Stimulated activated CD4-positive, alpha-beta T cell treated with anti-CD3 and anti-CD28 coated beads, TNF-alpha, amount 100 ng/mL, for 1 hour (primary cell): Measurements from ENCODE around the gene ATP5IF1.

Experiments used
- DNase-seq, 3 donors: peaks; one replicate each; pipeline ENCODE4 v3.0.0-alpha.2; 2020; ENCODE audit warnings: low read depth in 3 of 3, low spot score in 1 of 3

Gene ATP5IF1

DNA sequence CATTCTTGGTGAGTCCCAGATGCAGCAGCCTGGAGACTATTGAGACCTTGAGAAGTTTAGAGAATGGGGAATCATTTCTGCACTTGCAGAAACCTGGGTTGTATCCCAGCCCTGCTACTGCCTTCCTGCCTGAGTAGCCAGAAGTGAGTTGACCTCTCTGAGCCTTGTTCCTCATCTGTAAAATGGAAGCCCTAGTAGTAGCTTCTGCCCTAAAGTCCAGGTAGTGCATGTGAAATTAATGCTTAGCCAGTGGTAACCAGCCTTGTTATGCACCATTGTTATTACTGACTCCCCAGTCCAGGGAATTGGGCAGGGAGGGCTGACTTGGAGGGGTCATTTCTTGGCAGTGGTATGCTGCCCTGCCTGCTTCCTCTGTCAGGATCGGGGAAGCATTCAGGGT, 29.0 kb downstream of the ATP5IF1 start:
- DNase-seq, result no peak

DNA sequence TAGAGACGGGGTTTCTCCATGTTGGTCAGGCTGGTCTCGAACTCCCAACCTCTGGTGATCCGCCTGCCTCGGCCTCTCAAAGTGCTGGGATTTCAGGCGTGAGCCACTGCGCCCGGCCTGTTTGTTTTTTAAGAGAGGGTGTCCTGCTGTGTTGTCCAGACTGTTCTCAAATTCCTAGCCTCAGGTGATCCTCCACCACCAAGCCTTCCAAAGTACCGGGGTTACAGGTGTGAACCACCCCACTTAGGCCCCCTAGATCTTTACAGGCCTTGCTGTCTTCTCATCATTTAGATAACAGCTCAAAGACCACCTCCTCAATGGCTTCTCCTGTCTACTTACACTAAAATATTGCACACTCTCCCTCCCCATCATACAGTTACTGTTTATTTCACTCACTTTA, 29.7 kb downstream of the ATP5IF1 start:
- no peak for DNase-seq

GRCh38 chr1:28266920-28267322, 31.0 kb downstream of the ATP5IF1 start:
- DNase-seq, result no peak

- DNase-seq, result no peak
Measured at GRCh38 chr1:28267633-28268032, 31.7 kb downstream of the ATP5IF1 start.

DNA sequence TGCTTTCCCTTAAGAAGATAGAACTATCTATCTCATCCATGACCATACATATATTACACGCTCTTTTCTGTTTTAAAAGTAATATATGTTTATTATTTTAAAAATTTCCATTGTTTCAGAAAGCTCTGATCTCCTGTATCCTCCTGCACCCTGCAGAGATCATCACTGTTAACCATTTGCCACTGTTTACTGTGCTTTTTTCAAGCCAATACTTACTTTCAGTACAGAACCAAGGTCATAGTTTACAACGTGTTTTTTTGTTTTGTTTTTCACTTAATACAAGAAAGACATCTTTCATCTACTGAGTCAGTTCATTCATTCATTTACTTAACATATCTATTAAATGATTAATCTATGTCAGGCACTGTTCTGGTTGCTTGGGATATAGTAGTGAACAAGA, 33.6 kb downstream of the ATP5IF1 start:
- no peak for DNase-seq

DNA sequence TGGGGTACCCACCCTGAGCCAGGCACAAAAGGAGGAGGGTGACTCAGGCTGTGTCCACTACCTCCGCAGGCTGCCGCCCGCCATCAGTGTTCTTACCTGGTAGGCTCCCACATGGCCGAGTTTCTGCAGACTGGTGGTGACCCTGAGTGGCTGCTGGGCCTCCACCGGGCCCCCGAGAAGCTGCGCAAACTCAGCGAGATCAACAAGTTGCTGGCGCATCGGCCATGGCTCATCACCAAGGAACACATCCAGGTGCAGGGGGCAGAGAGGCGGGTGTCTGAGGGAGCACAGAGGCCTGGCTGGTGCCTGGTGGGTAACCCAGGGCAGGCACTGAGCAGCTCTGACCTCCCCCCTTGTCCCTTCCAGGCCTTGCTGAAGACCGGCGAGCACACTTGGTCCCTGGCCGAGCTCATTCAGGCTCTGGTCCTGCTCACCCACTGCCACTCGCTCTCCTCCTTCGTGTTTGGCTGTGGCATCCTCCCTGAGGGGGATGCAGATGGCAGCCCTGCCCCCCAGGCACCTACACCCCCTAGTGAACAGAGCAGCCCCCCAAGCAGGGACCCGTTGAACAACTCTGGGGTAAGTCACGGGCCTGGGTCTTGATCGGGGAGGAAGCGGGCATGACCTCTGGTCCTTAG, 36.4 kb downstream of the ATP5IF1 start:
- DNase-seq, result no peak

GRCh38 chr1:28273216-28273860, 37.4 kb downstream of the ATP5IF1 start:
- DNase-seq, result no peak

DNA sequence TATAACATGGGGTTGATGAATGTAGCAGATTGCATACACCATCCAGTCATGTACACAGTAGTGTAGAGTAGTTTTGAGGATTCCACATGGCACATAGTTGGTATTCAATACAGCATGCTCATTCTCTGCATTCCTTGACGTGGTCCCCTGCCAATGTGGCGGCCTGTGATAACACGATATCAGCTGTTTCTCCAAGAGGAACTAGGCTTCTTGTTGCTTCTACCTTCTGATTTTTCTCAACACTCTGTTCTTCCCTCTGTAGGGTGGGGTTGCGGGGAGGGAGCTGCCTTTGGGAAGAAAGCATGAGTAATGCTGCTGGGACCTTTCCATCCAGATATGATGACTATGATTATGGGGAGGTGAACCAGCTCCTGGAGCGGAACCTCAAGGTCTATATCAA, 42.8 kb downstream of the ATP5IF1 start:
- no peak for DNase-seq

DNA sequence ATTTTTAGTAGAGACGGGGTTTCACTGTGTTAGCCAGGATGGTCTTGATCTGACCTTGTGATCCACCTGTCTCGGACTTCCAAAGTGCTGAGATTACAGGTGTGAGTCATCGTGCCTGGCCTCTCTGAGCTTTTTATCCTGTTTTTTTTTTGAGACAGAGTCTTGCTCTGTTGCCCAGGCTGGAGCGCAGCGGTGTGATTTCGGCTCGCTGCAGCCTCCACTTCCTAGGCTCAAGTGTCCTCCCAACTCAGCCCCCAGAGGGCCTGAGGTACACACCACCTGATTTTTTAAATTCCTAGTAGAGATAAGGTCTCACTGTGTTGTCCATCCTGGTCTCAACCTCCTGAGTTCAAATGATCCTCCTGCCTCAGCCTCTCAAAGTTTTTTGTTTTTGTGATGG, 43.8 kb downstream of the ATP5IF1 start:
- DNase-seq, result no peak

- DNase-seq, result no peak
Measured at GRCh38 chr1:28280501-28280900, 44.6 kb downstream of the ATP5IF1 start.

DNA sequence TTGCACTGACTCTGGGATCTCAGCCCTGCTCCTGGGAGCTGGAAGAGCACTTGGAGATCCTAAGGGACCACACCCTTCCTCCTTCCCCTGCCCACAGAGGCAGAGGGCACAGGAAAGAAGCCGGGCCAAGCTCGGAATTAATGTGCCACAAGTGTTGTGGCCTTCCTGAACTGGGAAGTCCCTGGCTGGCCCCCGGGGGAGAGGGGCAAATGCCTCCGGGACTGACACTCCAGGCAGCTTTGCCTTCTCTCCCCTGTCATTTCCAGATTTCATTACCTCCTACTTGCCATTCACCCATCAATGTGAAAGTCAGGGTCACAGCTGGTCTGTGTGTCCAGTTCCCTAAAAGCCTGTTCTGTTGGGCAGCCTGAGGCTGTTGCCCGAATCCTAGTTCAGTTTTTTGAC, 45.1 kb downstream of the ATP5IF1 start:
- no peak for DNase-seq

GRCh38 chr1:28281608-28282425, 45.9 kb downstream of the ATP5IF1 start:
- no peak for DNase-seq

GRCh38 chr1:28282426-28283407, 46.8 kb downstream of the ATP5IF1 start:
- no peak for DNase-seq

DNA sequence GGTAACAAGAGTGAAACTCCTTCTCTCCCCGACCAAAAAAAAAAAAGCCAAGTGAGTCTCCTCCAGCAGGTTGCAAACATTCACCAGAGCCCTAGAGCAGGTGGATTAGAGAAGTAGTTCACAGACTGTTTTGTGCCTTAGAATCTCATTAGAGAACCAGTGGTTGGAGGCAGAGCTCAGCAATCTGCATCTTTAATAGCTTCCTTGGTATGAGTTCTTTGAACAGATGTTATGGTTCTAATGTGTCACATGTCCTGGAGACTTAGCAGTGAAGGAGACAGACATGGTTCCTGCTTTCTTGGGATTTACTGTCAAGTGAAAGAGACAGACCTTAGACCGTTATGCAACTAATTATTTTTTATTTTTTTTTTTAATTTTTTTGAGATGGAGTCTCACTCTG, 50.2 kb downstream of the ATP5IF1 start:
- DNase-seq, result no peak
